Mesendoderm (in vitro differentiated cells): ENCODE measurements around the gene ANKRD44.

ENCODE experiments used
- DNase-seq: peaks from one replicate; pipeline ENCODE4 v3.0.0; 2013
- H2AK5ac ChIP-seq: 2 replicates; pipeline ENCODE4 v1.6.1; 2013; ENCODE audit warnings: low read length, inconsistent platforms
- H2BK120ac ChIP-seq: 2 replicates; pipeline ENCODE4 v1.6.1; 2013; ENCODE audit warnings: low read depth, mild to moderate bottlenecking, low read length, moderate library complexity, mixed read lengths
- H2BK15ac ChIP-seq: replicated peaks from 2 replicates; pipeline ENCODE4 v1.6.1; 2013; ENCODE audit warnings: low read depth, mild to moderate bottlenecking, moderate library complexity
- H2BK5ac ChIP-seq: 2 replicates; pipeline ENCODE4 v1.6.1; 2013; ENCODE audit warnings: low read length, inconsistent platforms
- H3K18ac ChIP-seq: 2 replicates; pipeline ENCODE4 v1.6.1; 2013; ENCODE audit warnings: mild to moderate bottlenecking, low read length, mixed read lengths
- H3K23ac ChIP-seq: one replicate; pipeline ENCODE4 v1.6.1; 2013; ENCODE audit warnings: low read length
- H3K27ac ChIP-seq: 2 replicates; pipeline ENCODE4 v1.5.1; 2013; ENCODE audit warnings: low read depth, mild to moderate bottlenecking, inconsistent platforms, low read length, moderate library complexity
- H3K27me3 ChIP-seq: 2 replicates; pipeline ENCODE4 v1.6.1; 2013; ENCODE audit warnings: low read length, control low read depth, mild to moderate bottlenecking, inconsistent platforms; ENCODE audit not compliant: insufficient read depth, poor library complexity
- H3K36me3 ChIP-seq: 2 replicates; pipeline ENCODE4 v1.6.1; 2013; ENCODE audit warnings: low read length, inconsistent platforms; ENCODE audit not compliant: control insufficient read depth, insufficient read depth
- H3K4ac ChIP-seq: one replicate; pipeline ENCODE4 v1.6.1; 2013; ENCODE audit warnings: low read depth, mild to moderate bottlenecking, low read length, moderate library complexity
- H3K4me1 ChIP-seq: 2 replicates; pipeline ENCODE4 v1.6.1; 2013; ENCODE audit warnings: low read depth, low read length, inconsistent platforms; ENCODE audit not compliant: control insufficient read depth
- H3K4me2 ChIP-seq: 2 replicates; pipeline ENCODE4 v1.6.1; 2013; ENCODE audit warnings: low read length
- H3K4me3 ChIP-seq: 2 replicates; pipeline ENCODE4 v1.5.1; 2013; ENCODE audit warnings: mild to moderate bottlenecking, low read length
- H3K56ac ChIP-seq: one replicate; pipeline ENCODE4 v1.6.1; 2013; ENCODE audit warnings: low read length
- H3K79me1 ChIP-seq: 2 replicates; pipeline ENCODE4 v1.6.1; 2013; ENCODE audit warnings: low read length, inconsistent platforms
- H3K79me2 ChIP-seq: 2 replicates; pipeline ENCODE4 v1.6.1; 2013; ENCODE audit warnings: mild to moderate bottlenecking, low read length; ENCODE audit not compliant: control insufficient read depth, insufficient read depth
- H3K9ac ChIP-seq: 2 replicates; pipeline ENCODE4 v1.6.1; 2013; ENCODE audit warnings: low read length, inconsistent platforms
- H4K5ac ChIP-seq: one replicate; pipeline ENCODE4 v1.6.1; 2013; ENCODE audit warnings: low read length
- H4K8ac ChIP-seq: one replicate; pipeline ENCODE4 v1.6.1; 2013; ENCODE audit warnings: low read depth, mild to moderate bottlenecking, control low read depth, low read length, moderate library complexity
- WGBS: extraction: QIAGEN DNeasy Blood & Tissue Kit; methylation state at CpG from one replicate; pipeline ENCODE4 v1.1.7; 2013; ENCODE audit warnings: low lambda C conversion rate, missing lambda C conversion rate; ENCODE audit not compliant: insufficient coverage; ENCODE audit errors: extremely low coverage; 5-methylcytosine and 5-hydroxymethylcytosine counted together

ANKRD44 gene

DNA sequence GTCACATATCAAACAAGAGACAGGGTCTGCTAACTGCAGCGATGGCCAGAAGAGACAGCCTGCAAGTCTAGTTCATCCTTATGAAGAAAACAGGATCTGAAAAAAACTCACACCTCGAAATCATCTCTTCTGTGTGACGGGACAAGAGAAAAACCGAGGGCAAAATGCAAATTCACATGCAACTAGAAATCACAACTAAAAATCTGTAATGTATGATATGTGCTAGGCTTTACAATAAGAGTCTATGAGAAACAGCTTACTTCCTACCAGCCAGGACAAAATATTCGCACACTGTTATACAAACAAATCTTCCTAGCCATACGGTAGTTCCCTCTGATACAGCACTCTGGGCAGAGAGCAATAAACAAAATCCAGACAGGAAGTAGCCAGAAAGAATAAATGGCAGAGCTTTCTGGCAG is 48.8 kb downstream of the ANKRD44 start:
- no CpG with 5 or more reads among the region's 6 CpGs for WGBS
- H3K27ac ChIP-seq, result no peak overlapping the region

DNA sequence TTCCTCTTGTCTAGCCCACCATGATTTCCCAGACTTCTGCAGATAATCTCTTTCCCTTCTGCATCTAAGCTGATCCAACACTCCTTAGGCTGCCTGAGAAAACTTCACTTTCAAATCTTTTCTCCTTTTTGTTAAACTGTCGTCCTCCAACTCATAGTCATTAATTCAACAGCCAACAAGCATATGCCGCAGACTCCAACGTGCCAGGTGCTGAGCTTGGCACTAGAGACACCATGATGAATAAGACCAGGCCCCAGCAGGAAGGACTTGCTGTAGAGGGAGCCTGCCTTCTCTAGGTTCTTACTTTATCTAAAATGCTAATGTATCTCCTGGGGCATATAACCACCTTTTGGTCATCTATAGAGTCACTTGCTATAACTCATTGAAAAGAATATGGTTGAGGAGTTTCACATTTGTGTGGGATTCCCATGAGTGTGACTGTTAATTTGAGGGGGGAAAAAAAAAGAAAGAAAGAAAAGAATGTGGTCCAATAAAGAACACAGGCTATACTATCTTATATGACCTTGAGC is 51.0 kb downstream of the ANKRD44 start:
- Histone ChIP-seq H2AK5ac (no peak overlapping the region), H3K4me1 (no peaks in the 10 kb centered on the region), H3K4me2 (no peak overlapping the region), H3K9ac (no peak overlapping the region), H4K8ac (no peak overlapping the region), H3K4me3 (no peak overlapping the region), H2BK15ac (no peak overlapping the region), H3K27ac (no peak overlapping the region), H3K56ac (no peak overlapping the region), H2BK5ac (no peak overlapping the region), H3K79me1 (no peaks in the 10 kb centered on the region), H3K79me2 (no peaks in the 10 kb centered on the region), H4K5ac (no peak overlapping the region), H3K36me3 (no peaks in the 10 kb centered on the region), H3K27me3 (no peaks in the 10 kb centered on the region), H2BK120ac (no peak overlapping the region), H3K23ac (no peak overlapping the region), H3K18ac (no peak overlapping the region), H3K4ac (no peak overlapping the region)
- no CpG with 5 or more reads among the region's 3 CpGs for WGBS
- no peak for DNase-seq

More for the DNA sequence above, 48.8 kb downstream of the ANKRD44 start:
- H4K8ac ChIP-seq, result no peak overlapping the region
- H3K4me3 ChIP-seq, result no peak overlapping the region
- H3K27me3 ChIP-seq, result no peaks in the 10 kb centered on the region
- H2BK5ac ChIP-seq, result no peak overlapping the region
- H3K23ac ChIP-seq, result no peak overlapping the region
- no peaks in the 10 kb centered on the region for H3K4me1 ChIP-seq
- no peak overlapping the region for H3K9ac ChIP-seq
- no peaks in the 10 kb centered on the region for H3K79me1 ChIP-seq
- no peak overlapping the region for H2BK15ac ChIP-seq
- no peak overlapping the region for H4K5ac ChIP-seq
- DNase-seq, result no peak
- H2AK5ac ChIP-seq, result no peak overlapping the region
- H3K4ac ChIP-seq, result no peak overlapping the region
- no peak overlapping the region for H3K56ac ChIP-seq
- H3K4me2 ChIP-seq, result no peak overlapping the region
- no peak overlapping the region for H2BK120ac ChIP-seq
- no peaks in the 10 kb centered on the region for H3K79me2 ChIP-seq
- no peaks in the 10 kb centered on the region for H3K36me3 ChIP-seq
- no peak overlapping the region for H3K18ac ChIP-seq

DNA sequence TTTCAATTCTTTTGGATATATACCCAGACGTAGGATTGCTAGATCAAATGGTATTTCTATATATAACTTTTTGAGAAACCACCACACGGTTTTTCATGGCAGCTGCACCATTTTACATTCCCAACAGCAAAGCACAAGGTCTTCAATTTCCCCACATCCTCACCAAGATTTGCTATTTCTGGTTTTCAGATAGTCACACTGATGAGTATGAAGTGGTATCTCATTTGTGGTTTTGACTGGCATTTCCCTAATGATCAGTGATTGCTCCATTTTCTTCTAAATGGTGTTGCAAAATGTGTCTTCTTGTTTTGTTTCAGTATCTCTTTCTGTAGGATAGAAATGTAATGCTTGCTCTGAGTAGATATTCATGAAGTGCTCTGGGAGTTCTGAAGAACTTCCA is 52.0 kb downstream of the ANKRD44 start:
- no peak overlapping the region for H2AK5ac ChIP-seq
- no peak overlapping the region for H3K23ac ChIP-seq
- no peaks in the 10 kb centered on the region for H3K4me1 ChIP-seq
- no peak overlapping the region for H3K56ac ChIP-seq
- H3K36me3 ChIP-seq, result no peaks in the 10 kb centered on the region
- no peak overlapping the region for H3K9ac ChIP-seq
- H4K8ac ChIP-seq, result no peak overlapping the region
- no peak overlapping the region for H3K18ac ChIP-seq
- H2BK15ac ChIP-seq, result no peak overlapping the region
- H4K5ac ChIP-seq, result no peak overlapping the region
- DNase-seq, result no peak
- H3K4me2 ChIP-seq, result no peak overlapping the region
- no peak overlapping the region for H3K4me3 ChIP-seq
- no peaks in the 10 kb centered on the region for H3K79me1 ChIP-seq
- WGBS, result no CpG with 5 or more reads among the region's 2 CpGs
- H3K27ac ChIP-seq, result no peak overlapping the region
- no peak overlapping the region for H2BK120ac ChIP-seq
- H3K79me2 ChIP-seq, result no peaks in the 10 kb centered on the region
- no peak overlapping the region for H2BK5ac ChIP-seq
- H3K4ac ChIP-seq, result no peak overlapping the region
- H3K27me3 ChIP-seq, result no peaks in the 10 kb centered on the region

DNA sequence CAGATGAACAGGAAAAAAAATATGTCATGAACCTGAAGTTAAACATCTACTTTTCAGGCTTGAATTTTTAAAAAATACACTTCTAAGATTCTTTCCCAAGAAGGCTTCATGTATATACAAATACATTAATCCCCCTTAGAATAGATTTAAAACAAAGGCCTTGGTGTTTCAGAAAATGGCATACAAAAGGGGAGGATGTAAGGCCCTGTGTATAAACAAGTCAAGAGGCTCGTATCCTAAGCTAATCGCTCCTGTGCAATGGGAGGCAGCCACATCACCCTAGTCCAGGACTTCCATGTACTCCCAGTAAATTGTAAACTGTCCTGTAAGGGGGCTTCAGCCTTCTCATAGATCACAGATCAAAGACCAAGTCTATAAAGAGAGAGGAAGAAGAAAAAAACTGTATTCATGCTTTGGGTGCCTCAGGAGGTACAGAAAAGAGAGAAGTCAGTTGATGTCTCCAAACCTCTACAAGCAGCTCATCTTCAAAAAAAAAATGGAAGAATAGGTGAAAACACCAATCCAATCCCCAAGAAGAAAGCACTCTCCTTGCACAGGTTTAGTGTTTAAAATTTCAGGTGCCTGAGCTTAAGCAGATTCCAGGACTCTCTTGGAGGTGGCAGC is 53.9 kb downstream of the ANKRD44 start:
- no peaks in the 10 kb centered on the region for H3K4me1 ChIP-seq
- no peak overlapping the region for H2BK15ac ChIP-seq
- no peak overlapping the region for H2AK5ac ChIP-seq
- no peak for DNase-seq
- no peak overlapping the region for H3K4me3 ChIP-seq
- H4K8ac ChIP-seq, result no peak overlapping the region
- H2BK120ac ChIP-seq, result no peak overlapping the region
- no peak overlapping the region for H3K23ac ChIP-seq
- H3K27ac ChIP-seq, result no peak overlapping the region
- H3K9ac ChIP-seq, result no peak overlapping the region
- no peak overlapping the region for H3K18ac ChIP-seq
- no peaks in the 10 kb centered on the region for H3K27me3 ChIP-seq
- H3K56ac ChIP-seq, result no peak overlapping the region
- H3K36me3 ChIP-seq, result no peaks in the 10 kb centered on the region
- no peak overlapping the region for H3K4me2 ChIP-seq
- H3K79me1 ChIP-seq, result no peaks in the 10 kb centered on the region
- no peak overlapping the region for H2BK5ac ChIP-seq
- no peak overlapping the region for H4K5ac ChIP-seq
- H3K4ac ChIP-seq, result no peak overlapping the region
- WGBS, result no CpG with 5 or more reads among the region's 2 CpGs
- H3K79me2 ChIP-seq, result no peaks in the 10 kb centered on the region

DNA sequence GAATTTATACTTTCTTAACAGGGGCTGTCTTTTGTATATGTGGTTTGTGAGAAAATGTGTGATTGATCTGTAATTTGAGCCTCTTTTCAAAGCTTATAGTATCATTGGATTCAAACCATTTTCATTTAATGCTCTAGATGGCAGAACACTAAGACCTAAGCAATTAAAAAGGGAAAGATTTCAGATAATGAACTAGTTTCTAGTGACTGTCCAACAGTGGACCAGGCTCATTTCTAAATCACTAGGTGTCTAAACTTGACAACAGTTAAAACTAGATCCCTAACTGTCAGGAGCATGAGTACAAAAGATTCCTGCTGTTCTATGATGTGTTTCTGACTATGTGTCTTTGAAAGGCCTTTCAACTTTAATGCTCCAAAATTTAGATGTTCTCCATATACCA is 54.6 kb downstream of the ANKRD44 start:
- Histone ChIP-seq H3K18ac (no peak overlapping the region), H2BK5ac (no peak overlapping the region), H4K8ac (no peak overlapping the region), H2BK120ac (no peak overlapping the region), H3K36me3 (no peaks in the 10 kb centered on the region), H3K27me3 (no peaks in the 10 kb centered on the region), H3K27ac (no peak overlapping the region), H3K4ac (no peak overlapping the region), H2AK5ac (no peak overlapping the region), H3K9ac (no peak overlapping the region), H3K23ac (no peak overlapping the region), H3K4me2 (no peak overlapping the region), H3K56ac (no peak overlapping the region), H3K79me1 (no peaks in the 10 kb centered on the region), H4K5ac (no peak overlapping the region), H3K79me2 (no peaks in the 10 kb centered on the region), H3K4me1 (no peaks in the 10 kb centered on the region), H3K4me3 (no peak overlapping the region), H2BK15ac (no peak overlapping the region)
- no peak for DNase-seq

DNA sequence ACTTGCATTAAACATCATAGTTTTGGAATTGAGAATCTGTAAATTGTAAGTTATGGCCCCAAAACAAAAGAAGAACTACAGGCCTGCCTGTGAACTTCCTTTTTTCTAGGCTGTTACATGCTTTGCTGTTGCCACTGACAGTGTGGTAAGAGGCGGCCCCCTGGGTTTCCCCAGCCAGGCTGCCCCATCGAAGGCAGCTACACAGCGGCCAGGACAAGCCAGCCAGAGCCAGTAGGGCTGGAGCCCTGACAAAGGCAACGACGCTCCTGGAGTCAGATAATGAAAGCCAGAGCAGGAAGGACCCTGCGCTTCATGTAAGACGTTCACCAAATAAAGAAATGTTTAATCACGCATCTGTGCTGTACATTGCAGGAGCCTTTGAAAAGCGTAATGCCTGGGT is 55.0 kb downstream of the ANKRD44 start:
- no CpG with 5 or more reads among the region's 9 CpGs for WGBS
- no peak overlapping the region for H2BK5ac ChIP-seq
- no peaks in the 10 kb centered on the region for H3K36me3 ChIP-seq
- H4K8ac ChIP-seq, result no peak overlapping the region
- H3K79me2 ChIP-seq, result no peaks in the 10 kb centered on the region
- H4K5ac ChIP-seq, result no peak overlapping the region
- H3K27me3 ChIP-seq, result no peaks in the 10 kb centered on the region
- no peak overlapping the region for H3K4me2 ChIP-seq
- H3K79me1 ChIP-seq, result no peaks in the 10 kb centered on the region
- H3K4me1 ChIP-seq, result no peaks in the 10 kb centered on the region
- no peak overlapping the region for H3K27ac ChIP-seq
- H2BK120ac ChIP-seq, result no peak overlapping the region
- H3K4me3 ChIP-seq, result no peak overlapping the region
- H2AK5ac ChIP-seq, result no peak overlapping the region
- no peak overlapping the region for H2BK15ac ChIP-seq
- no peak overlapping the region for H3K23ac ChIP-seq
- no peak overlapping the region for H3K9ac ChIP-seq
- H3K18ac ChIP-seq, result no peak overlapping the region
- DNase-seq, result peak; percentile 44
- no peak overlapping the region for H3K4ac ChIP-seq
- no peak overlapping the region for H3K56ac ChIP-seq
